ENCODE measurements around the gene POLE2. TPM values are rescaled to one million over a fixed set of nuclear protein-coding genes. Genes with fewer than 3 reads are reported as not detected.
"Not testable (repeated sequence)": the region's sequence is repeated elsewhere in the genome, so short reads cannot be mapped to it uniquely, and the experiment has no call there.

Gene POLE2
- polyA plus RNA-seq, 2 donors = 7.0 to 8.0 TPM

GRCh38 chr14:49702725-49703124 lies 14.7 kb upstream of the POLE2 start:
- 73 to 84% methylated on average over 4 of the region's 4 CpGs for WGBS, 2 donors
- Histone ChIP-seq H3K4me3 (ENCODE audit: low read depth in 1 of 2, low read length in 2 of 2) (no peak overlapping the region), H3K27ac (ENCODE audit: low read depth in 2 of 2, low read length in 1 of 2) (no peak overlapping the region), H3K27me3 (ENCODE audit: control insufficient read depth in 1 of 2, insufficient read depth in 2 of 2, low read length in 2 of 2) (no peaks in the 10 kb centered on the region), H3K9me3 (ENCODE audit: control insufficient read depth in 2 of 2, insufficient read depth in 1 of 2, low read depth in 1 of 2, low read length in 1 of 2) (no peaks in the 10 kb centered on the region), H3K36me3 (ENCODE audit: control insufficient read depth in 2 of 2, insufficient read depth in 2 of 2, low read length in 1 of 2) (no peaks in the 10 kb centered on the region), H3K4me1 (ENCODE audit: control insufficient read depth in 2 of 2, insufficient read depth in 2 of 2, low read length in 1 of 2) (no peaks in the 10 kb centered on the region)

GRCh38 chr14:49693735-49694124 lies 5.7 kb upstream of the POLE2 start:
- H3K9me3 ChIP-seq (ENCODE audit: control insufficient read depth in 2 of 2, insufficient read depth in 1 of 2, low read depth in 1 of 2, low read length in 1 of 2); H3K27me3 ChIP-seq (ENCODE audit: control insufficient read depth in 1 of 2, insufficient read depth in 2 of 2, low read length in 2 of 2); H3K36me3 ChIP-seq (ENCODE audit: control insufficient read depth in 2 of 2, insufficient read depth in 2 of 2, low read length in 1 of 2); H3K4me1 ChIP-seq (ENCODE audit: control insufficient read depth in 2 of 2, insufficient read depth in 2 of 2, low read length in 1 of 2): not testable (repeated sequence)
- Histone ChIP-seq H3K27ac (ENCODE audit: low read depth in 2 of 2, low read length in 1 of 2) (peak overlapping the region; percentile 13 to 94), H3K4me3 (ENCODE audit: low read depth in 1 of 2, low read length in 2 of 2) (peak overlapping the region; percentile 11 to 82)
- 10 to 16% methylated on average over 11 to 13 of the region's 13 CpGs for WGBS, 2 donors

- Histone ChIP-seq H3K4me3 (ENCODE audit: low read depth in 1 of 2, low read length in 2 of 2) (peak within 1 kb of the TSS; percentile 82 to 83), H3K27me3 (ENCODE audit: control insufficient read depth in 1 of 2, insufficient read depth in 2 of 2, low read length in 2 of 2) (no peaks in the 10 kb centered on the region), H3K36me3 (ENCODE audit: control insufficient read depth in 2 of 2, insufficient read depth in 2 of 2, low read length in 1 of 2) (no peaks in the 10 kb centered on the region), H3K9me3 (ENCODE audit: control insufficient read depth in 2 of 2, insufficient read depth in 1 of 2, low read depth in 1 of 2, low read length in 1 of 2) (no peaks in the 10 kb centered on the region), H3K4me1 (ENCODE audit: control insufficient read depth in 2 of 2, insufficient read depth in 2 of 2, low read length in 1 of 2) (peaks cover 0 to 2% of the 10 kb centered on the region in 2 donors), H3K27ac (ENCODE audit: low read depth in 2 of 2, low read length in 1 of 2) (peak within 1 kb of the TSS; percentile 94 to 96)
- WGBS, 2 donors = 0 to 1% methylated on average over 72 to 88 of the region's 88 CpGs
Measured at GRCh38 chr14:49692811-49693734, 5.1 kb upstream of the POLE2 start, which contains the start of gene KLHDC1. Gene KLHDC1, plus strand, starts transcription at chr14:49693120. Its CDS starts 75 bp downstream, at chr14:49693195.

GRCh38 chr14:49692193-49692757 lies 4.3 kb upstream of the POLE2 start:
- Histone ChIP-seq H3K4me3 (ENCODE audit: low read depth in 1 of 2, low read length in 2 of 2) (peak overlapping the region in 1 of 2 donors; percentile 82), H3K9me3 (ENCODE audit: control insufficient read depth in 2 of 2, insufficient read depth in 1 of 2, low read depth in 1 of 2, low read length in 1 of 2) (no peaks in the 10 kb centered on the region), H3K27me3 (ENCODE audit: control insufficient read depth in 1 of 2, insufficient read depth in 2 of 2, low read length in 2 of 2) (no peaks in the 10 kb centered on the region), H3K27ac (ENCODE audit: low read depth in 2 of 2, low read length in 1 of 2) (peak overlapping the region in 1 of 2 donors; percentile 94), H3K4me1 (ENCODE audit: control insufficient read depth in 2 of 2, insufficient read depth in 2 of 2, low read length in 1 of 2) (peaks cover 0 to 2% of the 10 kb centered on the region in 2 donors), H3K36me3 (ENCODE audit: control insufficient read depth in 2 of 2, insufficient read depth in 2 of 2, low read length in 1 of 2) (no peaks in the 10 kb centered on the region)
- 31 to 39% methylated on average over 6 of the region's 6 CpGs for WGBS, 2 donors

- no peaks in the 10 kb centered on the region for H3K36me3 ChIP-seq (ENCODE audit: control insufficient read depth in 2 of 2, insufficient read depth in 2 of 2, low read length in 1 of 2)
- peaks cover 0 to 2% of the 10 kb centered on the region in 2 donors for H3K4me1 ChIP-seq (ENCODE audit: control insufficient read depth in 2 of 2, insufficient read depth in 2 of 2, low read length in 1 of 2)
- no peaks in the 10 kb centered on the region for H3K9me3 ChIP-seq (ENCODE audit: control insufficient read depth in 2 of 2, insufficient read depth in 1 of 2, low read depth in 1 of 2, low read length in 1 of 2)
- WGBS, 2 donors = 71 to 79% methylated on average over 4 of the region's 4 CpGs
- H3K27ac ChIP-seq (ENCODE audit: low read depth in 2 of 2, low read length in 1 of 2) = no peak overlapping the region
- H3K27me3 ChIP-seq (ENCODE audit: control insufficient read depth in 1 of 2, insufficient read depth in 2 of 2, low read length in 2 of 2) = no peaks in the 10 kb centered on the region
- no peak overlapping the region for H3K4me3 ChIP-seq (ENCODE audit: low read depth in 1 of 2, low read length in 2 of 2)
Measured at GRCh38 chr14:49691031-49691430, 3.0 kb upstream of the POLE2 start.

- 87 to 90% methylated on average over 8 of the region's 8 CpGs for WGBS, 2 donors
- H3K27ac ChIP-seq (ENCODE audit: low read depth in 2 of 2, low read length in 1 of 2) = peak overlapping the region in 1 of 2 donors; percentile 81
- H3K4me3 ChIP-seq (ENCODE audit: low read depth in 1 of 2, low read length in 2 of 2) = no peak overlapping the region
- no peaks in the 10 kb centered on the region for H3K36me3 ChIP-seq (ENCODE audit: control insufficient read depth in 2 of 2, insufficient read depth in 2 of 2, low read length in 1 of 2)
- no peaks in the 10 kb centered on the region for H3K27me3 ChIP-seq (ENCODE audit: control insufficient read depth in 1 of 2, insufficient read depth in 2 of 2, low read length in 2 of 2)
- peaks cover 0 to 2% of the 10 kb centered on the region in 2 donors for H3K4me1 ChIP-seq (ENCODE audit: control insufficient read depth in 2 of 2, insufficient read depth in 2 of 2, low read length in 1 of 2)
- no peaks in the 10 kb centered on the region for H3K9me3 ChIP-seq (ENCODE audit: control insufficient read depth in 2 of 2, insufficient read depth in 1 of 2, low read depth in 1 of 2, low read length in 1 of 2)
Measured at GRCh38 chr14:49688701-49689030, 652 bp upstream of the POLE2 start.

GRCh38 chr14:49686425-49686824 lies 1.6 kb downstream of the POLE2 start:
- Histone ChIP-seq H3K9me3 (ENCODE audit: control insufficient read depth in 2 of 2, insufficient read depth in 1 of 2, low read depth in 1 of 2, low read length in 1 of 2) (no peaks in the 10 kb centered on the region), H3K27me3 (ENCODE audit: control insufficient read depth in 1 of 2, insufficient read depth in 2 of 2, low read length in 2 of 2) (no peaks in the 10 kb centered on the region), H3K36me3 (ENCODE audit: control insufficient read depth in 2 of 2, insufficient read depth in 2 of 2, low read length in 1 of 2) (no peaks in the 10 kb centered on the region), H3K4me3 (ENCODE audit: low read depth in 1 of 2, low read length in 2 of 2) (no peak overlapping the region), H3K27ac (ENCODE audit: low read depth in 2 of 2, low read length in 1 of 2) (no peak overlapping the region), H3K4me1 (ENCODE audit: control insufficient read depth in 2 of 2, insufficient read depth in 2 of 2, low read length in 1 of 2) (peaks cover 0 to 2% of the 10 kb centered on the region in 2 donors)
- 91 to 92% methylated on average over 4 of the region's 4 CpGs for WGBS, 2 donors

- peaks cover 0 to 12% of the 10 kb centered on the region in 2 donors for H3K4me1 ChIP-seq (ENCODE audit: control insufficient read depth in 2 of 2, insufficient read depth in 2 of 2, low read length in 1 of 2)
- H3K27ac ChIP-seq (ENCODE audit: low read depth in 2 of 2, low read length in 1 of 2) = peak overlapping the region in 1 of 2 donors; percentile 49
- no peaks in the 10 kb centered on the region for H3K27me3 ChIP-seq (ENCODE audit: control insufficient read depth in 1 of 2, insufficient read depth in 2 of 2, low read length in 2 of 2)
- 34 to 53% methylated on average over 2 of the region's 2 CpGs for WGBS, 2 donors
- peaks cover 0 to 2% of the 10 kb centered on the region in 2 donors for H3K36me3 ChIP-seq (ENCODE audit: control insufficient read depth in 2 of 2, insufficient read depth in 2 of 2, low read length in 1 of 2)
- no peaks in the 10 kb centered on the region for H3K9me3 ChIP-seq (ENCODE audit: control insufficient read depth in 2 of 2, insufficient read depth in 1 of 2, low read depth in 1 of 2, low read length in 1 of 2)
- no peak overlapping the region for H3K4me3 ChIP-seq (ENCODE audit: low read depth in 1 of 2, low read length in 2 of 2)
Measured at GRCh38 chr14:49679271-49679670, 8.7 kb downstream of the POLE2 start.

GRCh38 chr14:49677643-49678042 lies 10.4 kb downstream of the POLE2 start:
- no peaks in the 10 kb centered on the region for H3K9me3 ChIP-seq (ENCODE audit: control insufficient read depth in 2 of 2, insufficient read depth in 1 of 2, low read depth in 1 of 2, low read length in 1 of 2)
- no peaks in the 10 kb centered on the region for H3K27me3 ChIP-seq (ENCODE audit: control insufficient read depth in 1 of 2, insufficient read depth in 2 of 2, low read length in 2 of 2)
- no peak overlapping the region for H3K27ac ChIP-seq (ENCODE audit: low read depth in 2 of 2, low read length in 1 of 2)
- H3K36me3 ChIP-seq (ENCODE audit: control insufficient read depth in 2 of 2, insufficient read depth in 2 of 2, low read length in 1 of 2) = peaks cover 0 to 2% of the 10 kb centered on the region in 2 donors
- H3K4me1 ChIP-seq (ENCODE audit: control insufficient read depth in 2 of 2, insufficient read depth in 2 of 2, low read length in 1 of 2) = peaks cover 0 to 12% of the 10 kb centered on the region in 2 donors
- H3K4me3 ChIP-seq (ENCODE audit: low read depth in 1 of 2, low read length in 2 of 2) = no peak overlapping the region
- 98 to 99% methylated on average over 4 of the region's 4 CpGs for WGBS, 2 donors

All from esophagus (tissue), 2 donors.